ENCODE data around the gene MANSC1. TPM values are rescaled to one million over a fixed set of nuclear protein-coding genes. Genes with fewer than 3 reads are reported as not detected.
A peak's percentile ranks its signal among the peaks of the same experiment; 100 is the strongest.

Gene MANSC1
- total RNA-seq: 10 to 100 TPM; 11.5 to 16.6 (median 12.2) TPM
- polyA plus RNA-seq: 10 to 100 TPM in 1 of 3 donors, 1 to 10 TPM in 2; 5.8 to 21.4 (median 7.2) TPM

DNA sequence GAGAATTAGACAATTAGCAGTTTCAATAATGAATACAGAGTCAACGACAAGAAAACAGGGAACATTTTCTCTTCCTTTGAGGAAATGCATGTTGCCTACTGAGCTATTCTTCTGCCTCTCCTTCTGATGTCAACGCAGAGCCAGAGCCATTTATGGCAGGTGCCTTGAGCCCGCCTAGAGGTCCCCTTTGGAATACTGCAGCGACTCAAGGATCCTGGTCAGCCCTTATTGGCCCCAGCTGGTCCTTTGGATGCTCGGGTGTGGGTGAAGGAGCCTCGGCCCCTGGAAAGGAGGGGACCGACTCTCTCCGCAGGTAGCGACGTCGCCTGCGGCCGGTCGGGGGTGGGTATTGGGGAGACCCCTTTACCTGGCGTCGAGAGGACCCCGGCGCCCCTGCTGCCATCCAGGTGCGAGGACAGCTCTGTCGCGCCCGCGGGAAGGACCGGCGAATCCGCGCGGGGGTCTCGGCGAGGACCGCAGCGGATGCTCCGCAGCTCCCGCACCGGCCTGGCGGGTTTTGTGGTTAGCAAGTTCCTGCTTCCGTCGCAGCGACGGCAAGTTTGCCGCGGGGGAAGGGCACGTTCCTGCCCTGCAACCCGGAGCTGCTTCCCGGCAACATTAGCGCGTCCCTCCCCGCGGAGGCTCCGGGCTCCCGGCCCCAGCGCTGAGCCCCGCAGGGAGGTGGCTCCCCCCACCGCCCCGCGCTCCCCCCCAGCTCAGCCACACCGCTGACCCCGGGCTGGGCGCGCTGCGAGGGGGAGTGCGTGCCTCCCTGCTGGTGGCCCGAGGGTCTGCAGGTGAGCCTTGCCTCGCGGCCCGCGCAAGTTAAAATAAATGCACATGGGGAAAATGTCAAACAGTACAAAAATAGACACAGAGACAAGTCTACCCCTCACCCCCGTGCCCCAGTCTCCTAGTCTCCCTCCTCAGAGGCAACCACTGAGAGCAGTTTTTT, at the start of gene MANSC1:
Gene MANSC1, minus strand, starts transcription at position 532 of the 955 bp plus-strand sequence. CDS start 6,928 bp downstream, outside the sequence.
- 1% methylated on average over 68 of the region's 68 CpGs for WGBS, 2 donors
- Histone ChIP-seq H3K27ac (peak within 1 kb of the TSS; percentile 86 to 94 (median 90)), H3K9me3 (no peaks in the 10 kb centered on the region), H3K27me3 (no peaks in the 10 kb centered on the region), H3K4me1 (peaks cover 0 to 12% (median 8%) of the 10 kb centered on the region in 4 donors), H3K36me3 (no peaks in the 10 kb centered on the region), H3K4me3 (peak within 1 kb of the TSS; percentile 65 to 82 (median 78))
- peak; percentile 68 to 69 for TF ChIP-seq POLR2A (IDR thresholded peaks at IDR 0.05)
- TF ChIP-seq, protein P1, sequence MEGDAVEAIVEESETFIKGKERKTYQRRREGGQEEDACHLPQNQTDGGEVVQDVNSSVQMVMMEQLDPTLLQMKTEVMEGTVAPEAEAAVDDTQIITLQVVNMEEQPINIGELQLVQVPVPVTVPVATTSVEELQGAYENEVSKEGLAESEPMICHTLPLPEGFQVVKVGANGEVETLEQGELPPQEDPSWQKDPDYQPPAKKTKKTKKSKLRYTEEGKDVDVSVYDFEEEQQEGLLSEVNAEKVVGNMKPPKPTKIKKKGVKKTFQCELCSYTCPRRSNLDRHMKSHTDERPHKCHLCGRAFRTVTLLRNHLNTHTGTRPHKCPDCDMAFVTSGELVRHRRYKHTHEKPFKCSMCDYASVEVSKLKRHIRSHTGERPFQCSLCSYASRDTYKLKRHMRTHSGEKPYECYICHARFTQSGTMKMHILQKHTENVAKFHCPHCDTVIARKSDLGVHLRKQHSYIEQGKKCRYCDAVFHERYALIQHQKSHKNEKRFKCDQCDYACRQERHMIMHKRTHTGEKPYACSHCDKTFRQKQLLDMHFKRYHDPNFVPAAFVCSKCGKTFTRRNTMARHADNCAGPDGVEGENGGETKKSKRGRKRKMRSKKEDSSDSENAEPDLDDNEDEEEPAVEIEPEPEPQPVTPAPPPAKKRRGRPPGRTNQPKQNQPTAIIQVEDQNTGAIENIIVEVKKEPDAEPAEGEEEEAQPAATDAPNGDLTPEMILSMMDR (IDR thresholded peaks at IDR 0.05): peak in 3 of 4 experiments; percentile 21 to 50 (median 25)
- TF ChIP-seq POLR2AphosphoS5 (IDR thresholded peaks at IDR 0.05): peak; percentile 64 to 88 (median 76)
- TF ChIP-seq EP300 (IDR thresholded peaks at IDR 0.05): no peak
- peak; percentile 87 for DNase-seq
- intact Hi-C loops (cut with DNase I): no loop called here

DNA sequence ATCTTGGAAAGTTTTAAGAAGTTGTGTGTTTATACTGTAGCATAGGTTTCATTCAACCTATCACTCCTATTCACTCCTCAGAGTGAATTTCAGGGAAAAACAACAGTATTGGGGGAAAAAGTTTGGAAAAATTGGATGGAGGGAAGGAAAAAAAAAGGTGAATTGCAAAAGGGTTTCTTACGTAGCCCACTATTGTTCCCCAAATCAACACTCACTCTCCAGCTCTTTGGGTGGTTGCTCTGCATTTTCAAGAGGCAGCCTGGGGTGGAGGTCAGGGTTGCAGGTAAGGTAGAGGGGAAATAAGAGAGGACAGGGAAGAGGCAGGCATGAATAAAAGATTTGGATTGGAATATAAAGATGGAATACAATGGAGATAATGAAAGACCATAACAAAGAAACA, 49.1 kb upstream of the MANSC1 start:
- WGBS, 2 donors: 94 to 98% methylated on average over 1 of the region's 1 CpG
- Histone ChIP-seq H3K4me1 (peaks cover 0 to 23% (median 13%) of the 10 kb centered on the region in 4 donors), H3K27ac (peak overlapping the region in 2 of 4 donors; percentile 67 to 72), H3K27me3 (no peaks in the 10 kb centered on the region), H3K36me3 (no peaks in the 10 kb centered on the region), H3K9me3 (no peaks in the 10 kb centered on the region), H3K4me3 (no peak overlapping the region)
- TF ChIP-seq POLR2AphosphoS5 (IDR thresholded peaks at IDR 0.05) (no peak), POLR2A (IDR thresholded peaks at IDR 0.05) (no peak), EP300 (IDR thresholded peaks at IDR 0.05) (no peak)
- TF ChIP-seq, protein P1 (IDR thresholded peaks at IDR 0.05): no peak
- DNase-seq: no peak
- intact Hi-C loops (cut with DNase I): no loop called here

DNA sequence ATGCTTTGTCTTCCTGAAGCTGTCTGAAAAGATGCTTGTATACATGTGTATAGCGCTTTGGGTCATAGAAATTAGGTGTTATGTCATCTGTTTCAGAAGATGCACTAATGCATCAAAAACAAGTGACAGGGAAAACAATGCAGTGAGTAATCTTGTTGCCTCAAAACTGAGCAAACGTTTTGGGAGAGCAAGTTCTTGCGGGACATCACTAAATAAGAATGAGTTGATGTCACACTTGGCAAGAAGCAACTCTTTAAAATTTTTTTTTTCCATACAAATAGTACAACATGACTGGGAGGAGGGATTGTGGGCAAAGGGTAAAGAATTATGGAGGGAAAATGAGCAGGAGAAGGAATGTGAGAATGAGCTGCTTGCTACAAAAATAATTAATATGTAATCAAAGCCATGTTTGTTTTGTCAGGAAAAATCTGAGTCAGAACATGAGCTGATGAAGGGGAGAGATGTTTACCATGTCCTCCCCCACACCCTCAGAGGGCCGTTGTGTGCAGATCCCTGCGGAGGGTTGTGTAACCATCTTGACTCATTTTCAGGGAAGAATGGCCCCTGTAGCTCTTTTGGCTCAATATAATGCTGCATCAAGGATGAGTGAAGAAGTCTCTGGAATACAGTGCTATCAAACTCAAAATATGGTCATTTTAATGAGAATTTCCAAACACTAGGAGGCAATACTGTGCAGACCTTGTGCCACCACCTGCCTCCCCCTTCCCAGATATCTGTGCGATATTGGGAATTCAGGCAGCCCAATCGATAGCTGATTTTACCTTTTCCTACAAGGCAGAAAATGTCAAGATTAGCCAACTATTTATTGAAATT, 48.2 kb upstream of the MANSC1 start:
- no peak overlapping the region for H3K4me3 ChIP-seq
- DNase-seq: peak; percentile 88
- intact Hi-C loops (cut with DNase I): no loop called here
- no peaks in the 10 kb centered on the region for H3K27me3 ChIP-seq
- H3K36me3 ChIP-seq: no peaks in the 10 kb centered on the region
- WGBS, 2 donors: 69 to 71% methylated on average over 7 of the region's 7 CpGs
- no peaks in the 10 kb centered on the region for H3K9me3 ChIP-seq
- peak overlapping the region; percentile 1 to 72 (median 52) for H3K27ac ChIP-seq
- H3K4me1 ChIP-seq: peaks cover 0 to 23% (median 13%) of the 10 kb centered on the region in 4 donors
- TF ChIP-seq EP300 (IDR thresholded peaks at IDR 0.05) (no peak), POLR2AphosphoS5 (IDR thresholded peaks at IDR 0.05) (peak in 2 of 4 donors; percentile 22 to 46), POLR2A (IDR thresholded peaks at IDR 0.05) (no peak)
- TF ChIP-seq, protein P1 (IDR thresholded peaks at IDR 0.05): no peak

DNA sequence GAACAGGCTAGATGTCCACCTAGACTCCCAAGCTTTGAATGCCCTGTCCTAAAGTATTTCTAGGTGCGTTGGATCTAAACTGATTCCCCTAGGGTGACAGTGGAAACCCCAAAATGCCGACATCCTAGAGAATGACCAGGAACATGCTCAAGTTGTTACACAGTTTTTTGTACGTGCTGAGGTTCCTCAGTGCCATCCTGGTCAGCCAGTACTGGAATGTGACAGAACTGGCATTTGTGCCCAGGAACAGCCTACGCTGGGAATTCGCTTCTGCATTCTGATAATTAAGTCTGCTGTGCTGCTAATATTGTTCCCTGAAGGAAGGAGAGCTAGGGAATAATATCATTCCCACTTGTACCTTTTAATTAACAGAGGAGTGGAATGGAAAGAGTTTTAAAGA, 47.1 kb upstream of the MANSC1 start:
- Histone ChIP-seq H3K36me3 (no peaks in the 10 kb centered on the region), H3K27me3 (no peaks in the 10 kb centered on the region), H3K4me1 (peaks cover 0 to 23% (median 13%) of the 10 kb centered on the region in 4 donors), H3K9me3 (no peaks in the 10 kb centered on the region), H3K4me3 (no peak overlapping the region), H3K27ac (peak overlapping the region in 1 of 4 donors; percentile 72)
- intact Hi-C loops (cut with DNase I): no loop called here
- TF ChIP-seq EP300 (IDR thresholded peaks at IDR 0.05) (no peak), POLR2A (IDR thresholded peaks at IDR 0.05) (no peak), POLR2AphosphoS5 (IDR thresholded peaks at IDR 0.05) (no peak)
- TF ChIP-seq, protein P1 (IDR thresholded peaks at IDR 0.05): no peak
- DNase-seq: no peak
- 96 to 97% methylated on average over 5 of the region's 5 CpGs for WGBS, 2 donors

Measured in sigmoid colon (tissue), 7 donors.